IPS DF 4.7 (cell line): ENCODE data around the gene PRKCD.
"Not testable (repeated sequence)": the region's sequence is repeated elsewhere in the genome, so short reads cannot be mapped to it uniquely, and the experiment has no call there.

ENCODE experiments used
- DNase-seq: peaks from one replicate; pipeline ENCODE4 v3.0.0-alpha.2; 2013; ENCODE audit warnings: low spot score; ENCODE audit errors: extremely low read depth

The PRKCD gene

GRCh38 chr3:53139906-53140846 lies 20.8 kb upstream of the PRKCD start:
- DNase-seq, result no peak

- no peak for DNase-seq
Measured at GRCh38 chr3:53140847-53141845, 19.9 kb upstream of the PRKCD start.

- no peak for DNase-seq
Measured at GRCh38 chr3:53142986-53143385, 18.0 kb upstream of the PRKCD start.

GRCh38 chr3:53144446-53144845 lies 16.6 kb upstream of the PRKCD start:
- DNase-seq, result no peak

GRCh38 chr3:53144862-53145712 lies 15.9 kb upstream of the PRKCD start:
- no peak for DNase-seq

GRCh38 chr3:53145713-53146080 lies 15.3 kb upstream of the PRKCD start:
- no peak for DNase-seq

GRCh38 chr3:53146319-53146891 lies 14.6 kb upstream of the PRKCD start:
- no peak for DNase-seq

- DNase-seq, result no peak
Measured at GRCh38 chr3:53147151-53147902, 13.7 kb upstream of the PRKCD start.

- no peak for DNase-seq
Measured at GRCh38 chr3:53147903-53148400, 13.1 kb upstream of the PRKCD start.

- no peak for DNase-seq
Measured at GRCh38 chr3:53149006-53149690, 11.9 kb upstream of the PRKCD start.

GRCh38 chr3:53149699-53150098 lies 11.3 kb upstream of the PRKCD start:
- no peak for DNase-seq

- DNase-seq, result no peak
Measured at GRCh38 chr3:53150247-53151085, 10.5 kb upstream of the PRKCD start.

GRCh38 chr3:53151086-53151438 lies 9.9 kb upstream of the PRKCD start:
- DNase-seq, result not testable (repeated sequence)

GRCh38 chr3:53151465-53151864 lies 9.5 kb upstream of the PRKCD start:
- DNase-seq, result no peak

GRCh38 chr3:53151870-53152660 lies 8.9 kb upstream of the PRKCD start:
- no peak for DNase-seq

GRCh38 chr3:53153264-53153823 lies 7.7 kb upstream of the PRKCD start:
- no peak for DNase-seq

- no peak for DNase-seq
Measured at GRCh38 chr3:53153980-53154379, 7.0 kb upstream of the PRKCD start.
